ENCODE measurements around the gene TRDN. TPM values are rescaled to one million over a fixed set of nuclear protein-coding genes. Genes with fewer than 3 reads are reported as not detected.

TRDN gene
- total and polyA plus RNA-seq, 2 donors from 2014 or later: 0.19 TPM; not detected in 1

- no peak overlapping the region for H3K27ac ChIP-seq (ENCODE audit: low read depth in 2 of 2, low read length in 2 of 2)
- intact Hi-C loops (cut with DNase I): no loop called here
- H3K36me3 ChIP-seq (ENCODE audit: control insufficient read depth in 2 of 3, insufficient read depth in 3 of 3, low read length in 3 of 3): no peaks in the 10 kb centered on the region
- no peak for TF ChIP-seq CTCF (IDR thresholded peaks at IDR 0.05; ENCODE audit: borderline replicate concordance, extremely low read depth, insufficient read depth)
- no peaks in the 10 kb centered on the region for H3K27me3 ChIP-seq (ENCODE audit: control insufficient read depth, insufficient read depth, low read length)
- H3K4me1 ChIP-seq (ENCODE audit: control insufficient read depth in 2 of 3, insufficient read depth in 2 of 3, low read depth in 1 of 3, low read length in 3 of 3): no peaks in the 10 kb centered on the region
- no peaks in the 10 kb centered on the region for H3K9me3 ChIP-seq (ENCODE audit: control insufficient read depth in 2 of 3, insufficient read depth in 1 of 3, low read length in 3 of 3)
- DNase-seq: peak in 2 of 5 donors; percentile 30 to 42
- H3K9ac ChIP-seq (ENCODE audit: low read length in 3 of 3): no peak overlapping the region
- no peak overlapping the region for H3K4me3 ChIP-seq (ENCODE audit: low read length in 3 of 3)
- FAIRE-seq: peak; percentile 71
Observed at GRCh38 chr6:123580331-123580730, 56.4 kb downstream of the TRDN start.

- intact Hi-C loops (cut with DNase I): no loop called here
- Histone ChIP-seq H3K9ac (ENCODE audit: low read length in 3 of 3) (no peak overlapping the region), H3K27ac (ENCODE audit: low read depth in 2 of 2, low read length in 2 of 2) (no peak overlapping the region), H3K4me3 (ENCODE audit: low read length in 3 of 3) (no peak overlapping the region), H3K36me3 (ENCODE audit: control insufficient read depth in 2 of 3, insufficient read depth in 3 of 3, low read length in 3 of 3) (no peaks in the 10 kb centered on the region), H3K4me1 (ENCODE audit: control insufficient read depth in 2 of 3, insufficient read depth in 2 of 3, low read depth in 1 of 3, low read length in 3 of 3) (no peaks in the 10 kb centered on the region), H3K27me3 (ENCODE audit: control insufficient read depth, insufficient read depth, low read length) (no peaks in the 10 kb centered on the region), H3K9me3 (ENCODE audit: control insufficient read depth in 2 of 3, insufficient read depth in 1 of 3, low read length in 3 of 3) (no peaks in the 10 kb centered on the region)
- DNase-seq (no peak), FAIRE-seq (no peak)
- TF ChIP-seq CTCF (IDR thresholded peaks at IDR 0.05; ENCODE audit: borderline replicate concordance, extremely low read depth, insufficient read depth): no peak
Observed at GRCh38 chr6:123575188-123575587, 61.6 kb downstream of the TRDN start.

- Histone ChIP-seq H3K27ac (ENCODE audit: low read depth in 2 of 2, low read length in 2 of 2) (no peak overlapping the region), H3K4me3 (ENCODE audit: low read length in 3 of 3) (peak overlapping the region in 2 of 3 donors; percentile 2 to 20), H3K9ac (ENCODE audit: low read length in 3 of 3) (no peak overlapping the region), H3K9me3 (ENCODE audit: control insufficient read depth in 2 of 3, insufficient read depth in 1 of 3, low read length in 3 of 3) (no peaks in the 10 kb centered on the region), H3K27me3 (ENCODE audit: control insufficient read depth, insufficient read depth, low read length) (no peaks in the 10 kb centered on the region), H3K4me1 (ENCODE audit: control insufficient read depth in 2 of 3, insufficient read depth in 2 of 3, low read depth in 1 of 3, low read length in 3 of 3) (no peaks in the 10 kb centered on the region), H3K36me3 (ENCODE audit: control insufficient read depth in 2 of 3, insufficient read depth in 3 of 3, low read length in 3 of 3) (no peaks in the 10 kb centered on the region)
- DNase-seq: no peak
- intact Hi-C loops (cut with DNase I): no loop called here
- no peak for TF ChIP-seq CTCF (IDR thresholded peaks at IDR 0.05; ENCODE audit: borderline replicate concordance, extremely low read depth, insufficient read depth)
- FAIRE-seq: no peak
Observed at GRCh38 chr6:123570813-123571684, 65.7 kb downstream of the TRDN start.
